Measurements from ENCODE around the gene SV2B.

DNA sequence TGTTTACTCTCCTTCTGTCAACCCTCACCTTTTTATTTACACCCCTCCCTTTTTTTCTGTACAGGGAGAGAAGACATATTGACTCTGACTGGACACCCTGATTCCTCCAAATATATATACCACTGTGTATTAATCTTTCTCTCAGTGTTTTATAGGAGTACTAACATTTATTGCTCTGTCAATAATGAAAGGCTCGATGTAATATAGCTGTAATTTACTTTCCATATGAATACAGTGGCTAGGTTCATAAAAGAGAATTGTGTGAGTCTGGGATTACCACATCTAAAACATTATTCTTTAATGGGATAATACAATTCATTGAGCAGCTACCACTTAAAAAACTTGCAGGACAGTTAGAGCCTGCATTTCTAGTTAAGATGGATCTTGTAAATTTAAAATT lies 194.3 kb downstream of the SV2B start:
- TF ChIP-seq, protein P1, sequence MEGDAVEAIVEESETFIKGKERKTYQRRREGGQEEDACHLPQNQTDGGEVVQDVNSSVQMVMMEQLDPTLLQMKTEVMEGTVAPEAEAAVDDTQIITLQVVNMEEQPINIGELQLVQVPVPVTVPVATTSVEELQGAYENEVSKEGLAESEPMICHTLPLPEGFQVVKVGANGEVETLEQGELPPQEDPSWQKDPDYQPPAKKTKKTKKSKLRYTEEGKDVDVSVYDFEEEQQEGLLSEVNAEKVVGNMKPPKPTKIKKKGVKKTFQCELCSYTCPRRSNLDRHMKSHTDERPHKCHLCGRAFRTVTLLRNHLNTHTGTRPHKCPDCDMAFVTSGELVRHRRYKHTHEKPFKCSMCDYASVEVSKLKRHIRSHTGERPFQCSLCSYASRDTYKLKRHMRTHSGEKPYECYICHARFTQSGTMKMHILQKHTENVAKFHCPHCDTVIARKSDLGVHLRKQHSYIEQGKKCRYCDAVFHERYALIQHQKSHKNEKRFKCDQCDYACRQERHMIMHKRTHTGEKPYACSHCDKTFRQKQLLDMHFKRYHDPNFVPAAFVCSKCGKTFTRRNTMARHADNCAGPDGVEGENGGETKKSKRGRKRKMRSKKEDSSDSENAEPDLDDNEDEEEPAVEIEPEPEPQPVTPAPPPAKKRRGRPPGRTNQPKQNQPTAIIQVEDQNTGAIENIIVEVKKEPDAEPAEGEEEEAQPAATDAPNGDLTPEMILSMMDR (IDR thresholded peaks at IDR 0.05) = no peak
- TF ChIP-seq, protein P2, sequence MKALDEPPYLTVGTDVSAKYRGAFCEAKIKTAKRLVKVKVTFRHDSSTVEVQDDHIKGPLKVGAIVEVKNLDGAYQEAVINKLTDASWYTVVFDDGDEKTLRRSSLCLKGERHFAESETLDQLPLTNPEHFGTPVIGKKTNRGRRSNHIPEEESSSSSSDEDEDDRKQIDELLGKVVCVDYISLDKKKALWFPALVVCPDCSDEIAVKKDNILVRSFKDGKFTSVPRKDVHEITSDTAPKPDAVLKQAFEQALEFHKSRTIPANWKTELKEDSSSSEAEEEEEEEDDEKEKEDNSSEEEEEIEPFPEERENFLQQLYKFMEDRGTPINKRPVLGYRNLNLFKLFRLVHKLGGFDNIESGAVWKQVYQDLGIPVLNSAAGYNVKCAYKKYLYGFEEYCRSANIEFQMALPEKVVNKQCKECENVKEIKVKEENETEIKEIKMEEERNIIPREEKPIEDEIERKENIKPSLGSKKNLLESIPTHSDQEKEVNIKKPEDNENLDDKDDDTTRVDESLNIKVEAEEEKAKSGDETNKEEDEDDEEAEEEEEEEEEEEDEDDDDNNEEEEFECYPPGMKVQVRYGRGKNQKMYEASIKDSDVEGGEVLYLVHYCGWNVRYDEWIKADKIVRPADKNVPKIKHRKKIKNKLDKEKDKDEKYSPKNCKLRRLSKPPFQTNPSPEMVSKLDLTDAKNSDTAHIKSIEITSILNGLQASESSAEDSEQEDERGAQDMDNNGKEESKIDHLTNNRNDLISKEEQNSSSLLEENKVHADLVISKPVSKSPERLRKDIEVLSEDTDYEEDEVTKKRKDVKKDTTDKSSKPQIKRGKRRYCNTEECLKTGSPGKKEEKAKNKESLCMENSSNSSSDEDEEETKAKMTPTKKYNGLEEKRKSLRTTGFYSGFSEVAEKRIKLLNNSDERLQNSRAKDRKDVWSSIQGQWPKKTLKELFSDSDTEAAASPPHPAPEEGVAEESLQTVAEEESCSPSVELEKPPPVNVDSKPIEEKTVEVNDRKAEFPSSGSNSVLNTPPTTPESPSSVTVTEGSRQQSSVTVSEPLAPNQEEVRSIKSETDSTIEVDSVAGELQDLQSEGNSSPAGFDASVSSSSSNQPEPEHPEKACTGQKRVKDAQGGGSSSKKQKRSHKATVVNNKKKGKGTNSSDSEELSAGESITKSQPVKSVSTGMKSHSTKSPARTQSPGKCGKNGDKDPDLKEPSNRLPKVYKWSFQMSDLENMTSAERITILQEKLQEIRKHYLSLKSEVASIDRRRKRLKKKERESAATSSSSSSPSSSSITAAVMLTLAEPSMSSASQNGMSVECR (CRISPR knock-in tag; IDR thresholded peaks at IDR 0.05; ENCODE audit: borderline replicate concordance) = no peak
- TF ChIP-seq, protein P3, sequence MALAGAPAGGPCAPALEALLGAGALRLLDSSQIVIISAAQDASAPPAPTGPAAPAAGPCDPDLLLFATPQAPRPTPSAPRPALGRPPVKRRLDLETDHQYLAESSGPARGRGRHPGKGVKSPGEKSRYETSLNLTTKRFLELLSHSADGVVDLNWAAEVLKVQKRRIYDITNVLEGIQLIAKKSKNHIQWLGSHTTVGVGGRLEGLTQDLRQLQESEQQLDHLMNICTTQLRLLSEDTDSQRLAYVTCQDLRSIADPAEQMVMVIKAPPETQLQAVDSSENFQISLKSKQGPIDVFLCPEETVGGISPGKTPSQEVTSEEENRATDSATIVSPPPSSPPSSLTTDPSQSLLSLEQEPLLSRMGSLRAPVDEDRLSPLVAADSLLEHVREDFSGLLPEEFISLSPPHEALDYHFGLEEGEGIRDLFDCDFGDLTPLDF (CRISPR knock-in tag; IDR thresholded peaks at IDR 0.05) = no peak

Measured in WTC11 (cell line).